Stomach (tissue), 9 donors: ENCODE results near the gene PRKG2. TPM values are rescaled to one million over a fixed set of nuclear protein-coding genes. Genes with fewer than 3 reads are reported as not detected.

ENCODE experiments used
- DNase-seq, 2 donors: peaks; one replicate each; pipeline versions ENCODE4 v3.0.0 to v3.0.0-alpha.2; 2013 to 2019
- H3K27ac ChIP-seq, 5 donors: fragments of 200-600 bp in 4 of 5; sonication (generic) in 4 of 5; one replicate each; pipeline ENCODE4 v1.5.1; 2013 to 2019; ENCODE audit warnings: mild to moderate bottlenecking in 1 of 5, moderate library complexity in 1 of 5
- H3K27me3 ChIP-seq, 3 donors: fragments of 200-600 bp; sonication (generic); one replicate each; pipeline ENCODE4 v1.5.1; 2017 to 2019; ENCODE audit warnings: mixed run types in 1 of 3
- H3K36me3 ChIP-seq, 4 donors: fragments of 200-600 bp; sonication (generic); 1 replicate in 3 of 4; 2 replicates in 1 of 4; pipeline ENCODE4 v1.5.1; 2016 to 2019
- H3K4me1 ChIP-seq, 4 donors: fragments of 200-600 bp; sonication (generic); one replicate each; pipeline ENCODE4 v1.5.1; 2016 to 2019
- H3K4me3 ChIP-seq, 4 donors: fragments of 200-600 bp; sonication (generic) in 3 of 4; one replicate each; pipeline ENCODE4 v1.5.1; 2016 to 2019; ENCODE audit warnings: mild to moderate bottlenecking in 1 of 4
- H3K9me3 ChIP-seq, 4 donors: fragments of 200-600 bp; sonication (generic); one replicate each; pipeline ENCODE4 v1.5.1; 2016 to 2019
- CTCF ChIP-seq, 7 experiments: fragments of 450-650 bp in 4 of 7; fragments of 200-600 bp in 3 of 7; sonication (generic) in 3 of 7; IDR thresholded peaks; one replicate each; pipeline ENCODE4 v1.5.1; 2016 to 2019; ENCODE audit warnings: antibody characterized with exemption in 7 of 7, control low read depth in 2 of 7, mild to moderate bottlenecking in 1 of 7
- EP300 ChIP-seq: sonication (generic); formaldehyde crosslinking; IDR thresholded peaks from one replicate; pipeline ENCODE4 v1.6.1; 2017; ENCODE audit warnings: antibody characterized with exemption
- POLR2A ChIP-seq, 4 donors: fragments of 450-650 bp; IDR thresholded peaks; one replicate each; pipeline ENCODE4 v1.6.1; 2016; ENCODE audit warnings: antibody characterized with exemption in 4 of 4, control low read depth in 2 of 4, mild to moderate bottlenecking in 1 of 4, moderate library complexity in 1 of 4
- POLR2AphosphoS5 ChIP-seq, 3 donors: sonication (generic); formaldehyde crosslinking; IDR thresholded peaks; one replicate each; pipeline ENCODE4 v1.6.1; 2016; ENCODE audit warnings: antibody characterized with exemption in 3 of 3
- WGBS, 5 donors: extraction: QIAGEN DNeasy Blood & Tissue Kit in 3 of 5; methylation state at CpG; one replicate each; pipeline versions ENCODE4 v1.1.5 to v1.1.7; 2013 to 2018; 5-methylcytosine and 5-hydroxymethylcytosine counted together
- intact Hi-C: fragments of 100-400 bp; cut with DNase I; formaldehyde crosslinking; loops from one replicate; pipeline ENCODE4 v1.15.1; 2023; ENCODE audit warnings: low total_unique reads
- polyA plus RNA-seq, 3 donors: library from polyadenylated mRNA; stranded (reverse); fragments of 200-250 nt; gene quantifications; one replicate each; pipeline ENCODE4 v1.2.3, GENCODE V29; 2013
- total RNA-seq, 5 donors: library from RNA; depleted of rRNA; stranded (reverse); fragments of >200 nt; gene quantifications; one replicate each; pipeline versions ENCODE4 v1.1.0 to v1.2.3, GENCODE V29; 2014 to 2016
- donor health status: healthy with polysubstance abuse.
- donor health status: Bipolar disorder and iron deficiency.
- donor health status: healthy.

The PRKG2 gene
- total and polyA plus RNA-seq, 8 donors: 0.19 to 2.9 (median 0.58) TPM; not detected in 3

DNA sequence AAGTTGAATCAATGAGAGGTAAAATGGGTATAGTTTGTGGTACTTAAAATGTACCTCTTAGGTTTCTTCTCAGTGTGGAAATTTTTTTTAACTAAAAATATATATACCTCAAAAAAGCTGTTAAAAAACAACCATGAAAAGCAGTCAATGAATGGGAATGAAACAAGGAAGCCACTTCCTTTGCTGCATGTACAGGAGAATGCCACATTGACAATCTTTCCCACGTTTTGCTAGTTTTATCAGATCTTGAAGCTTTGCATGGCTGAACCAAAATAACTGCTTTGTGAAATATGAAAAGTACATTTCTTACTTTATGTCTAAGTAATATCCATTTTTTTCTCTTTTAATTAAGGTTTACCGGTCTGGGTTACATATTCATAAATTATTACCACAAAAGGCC, 71.8 kb downstream of the PRKG2 start:
- H3K4me3 ChIP-seq: no peak overlapping the region
- 66 to 74% (median 68%) methylated on average over 2 of the region's 2 CpGs for WGBS, 5 donors
- TF ChIP-seq POLR2A (IDR thresholded peaks at IDR 0.05) (no peak), CTCF (IDR thresholded peaks at IDR 0.05) (no peak), POLR2AphosphoS5 (IDR thresholded peaks at IDR 0.05) (no peak), EP300 (no peak)

DNA sequence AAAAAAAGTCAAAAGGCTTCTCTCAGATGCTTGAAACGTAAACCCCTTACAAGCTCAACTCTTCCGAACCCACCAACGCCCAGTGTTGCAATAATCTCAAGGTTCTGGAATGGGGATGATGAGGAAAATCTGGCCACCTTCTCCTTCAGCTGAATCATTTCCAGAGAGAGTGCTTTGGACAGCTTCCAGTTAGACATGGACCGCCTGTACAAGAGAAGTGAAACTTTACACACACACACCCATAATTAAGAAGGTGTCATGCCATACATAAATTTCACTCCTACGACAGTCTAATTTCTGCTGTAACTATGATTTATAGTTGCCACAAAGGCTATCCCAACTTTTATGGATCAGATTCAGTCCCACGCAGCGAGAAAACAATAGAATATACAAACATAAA, 72.3 kb downstream of the PRKG2 start:
- DNase-seq: peak in 1 of 2 donors; percentile 31
- H3K27ac ChIP-seq: no peak overlapping the region
- intact Hi-C loops: no loop called here
- no peaks in the 10 kb centered on the region for H3K4me1 ChIP-seq
- no peaks in the 10 kb centered on the region for H3K27me3 ChIP-seq
- H3K36me3 ChIP-seq: no peaks in the 10 kb centered on the region
- 55 to 74% (median 65%) methylated on average over 7 of the region's 7 CpGs for WGBS, 5 donors
- H3K9me3 ChIP-seq: no peaks in the 10 kb centered on the region
- H3K4me3 ChIP-seq: no peak overlapping the region
- TF ChIP-seq POLR2A (IDR thresholded peaks at IDR 0.05): no peak
- no peak for TF ChIP-seq CTCF (IDR thresholded peaks at IDR 0.05)
- no peak for TF ChIP-seq EP300
- no peak for TF ChIP-seq POLR2AphosphoS5 (IDR thresholded peaks at IDR 0.05)

More for the DNA sequence above, 71.8 kb downstream of the PRKG2 start:
- Histone ChIP-seq H3K27me3 (no peaks in the 10 kb centered on the region), H3K27ac (no peak overlapping the region), H3K36me3 (no peaks in the 10 kb centered on the region), H3K9me3 (no peaks in the 10 kb centered on the region), H3K4me1 (no peaks in the 10 kb centered on the region)
- DNase-seq: no peak
- intact Hi-C loops: no loop called here

DNA sequence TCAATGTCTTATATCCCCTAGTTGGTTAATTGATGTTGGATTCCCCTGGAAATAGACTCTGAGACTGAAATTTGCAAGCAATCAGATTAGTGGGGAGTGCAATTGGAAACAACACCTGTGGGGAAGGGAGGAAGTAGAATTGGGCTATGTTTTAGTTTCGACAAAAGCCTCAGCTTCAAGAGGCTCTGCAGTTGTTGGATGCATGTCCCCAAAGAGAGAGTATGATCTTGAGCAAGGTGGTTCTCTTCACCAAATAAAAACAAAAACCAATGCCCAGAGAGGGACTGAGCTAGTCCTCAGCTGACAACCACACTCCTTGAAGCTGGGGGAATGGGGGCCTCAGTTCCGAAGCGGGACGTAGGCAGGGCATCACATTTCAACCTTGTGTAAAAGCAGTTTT, 77.1 kb downstream of the PRKG2 start:
- Histone ChIP-seq H3K27me3 (no peaks in the 10 kb centered on the region), H3K9me3 (no peaks in the 10 kb centered on the region), H3K27ac (no peak overlapping the region), H3K36me3 (no peaks in the 10 kb centered on the region), H3K4me1 (no peaks in the 10 kb centered on the region), H3K4me3 (no peak overlapping the region)
- intact Hi-C loops: no loop called here
- no peak for TF ChIP-seq POLR2AphosphoS5 (IDR thresholded peaks at IDR 0.05)
- TF ChIP-seq CTCF (IDR thresholded peaks at IDR 0.05): no peak
- DNase-seq: no peak
- WGBS, 5 donors: 92 to 97% (median 95%) methylated on average over 4 of the region's 4 CpGs

DNA sequence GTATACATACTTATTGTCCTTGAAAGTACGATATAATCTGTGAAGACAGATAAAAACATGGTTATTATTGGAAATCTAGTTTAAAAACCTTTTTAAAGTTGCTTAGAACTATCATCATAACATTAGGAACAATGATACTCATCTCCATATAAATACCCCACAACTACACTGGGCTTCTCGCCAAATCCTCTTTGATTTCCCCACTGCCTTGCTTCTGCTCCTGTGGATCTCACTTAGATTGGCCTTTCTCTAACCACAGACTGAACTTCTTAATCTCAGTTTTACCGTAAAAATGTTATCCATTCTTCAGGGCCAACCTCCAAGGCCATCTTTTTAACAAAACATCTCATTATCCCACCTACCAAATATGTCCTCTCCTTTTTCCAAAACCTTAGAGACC, 77.6 kb downstream of the PRKG2 start:
- Histone ChIP-seq H3K27me3 (no peaks in the 10 kb centered on the region), H3K4me1 (no peaks in the 10 kb centered on the region), H3K27ac (no peak overlapping the region), H3K36me3 (no peaks in the 10 kb centered on the region), H3K4me3 (no peak overlapping the region), H3K9me3 (no peaks in the 10 kb centered on the region)
- intact Hi-C loops: no loop called here
- TF ChIP-seq POLR2A (IDR thresholded peaks at IDR 0.05) (no peak), POLR2AphosphoS5 (IDR thresholded peaks at IDR 0.05) (no peak), EP300 (no peak), CTCF (IDR thresholded peaks at IDR 0.05) (no peak)
- no peak for DNase-seq
- WGBS, 5 donors: 76 to 91% (median 87%) methylated on average over 3 of the region's 3 CpGs
